NCI-H2107 treated with DMSO at 0.1 percent for 48 hours (cell line): ENCODE measurements around the gene INHA.

Experiments
- DNase-seq: peaks from one replicate; lab custom pipeline; 2025; ENCODE audit not compliant: unreplicated experiment; lab: John Stamatoyannopoulos, UW

INHA gene

DNA sequence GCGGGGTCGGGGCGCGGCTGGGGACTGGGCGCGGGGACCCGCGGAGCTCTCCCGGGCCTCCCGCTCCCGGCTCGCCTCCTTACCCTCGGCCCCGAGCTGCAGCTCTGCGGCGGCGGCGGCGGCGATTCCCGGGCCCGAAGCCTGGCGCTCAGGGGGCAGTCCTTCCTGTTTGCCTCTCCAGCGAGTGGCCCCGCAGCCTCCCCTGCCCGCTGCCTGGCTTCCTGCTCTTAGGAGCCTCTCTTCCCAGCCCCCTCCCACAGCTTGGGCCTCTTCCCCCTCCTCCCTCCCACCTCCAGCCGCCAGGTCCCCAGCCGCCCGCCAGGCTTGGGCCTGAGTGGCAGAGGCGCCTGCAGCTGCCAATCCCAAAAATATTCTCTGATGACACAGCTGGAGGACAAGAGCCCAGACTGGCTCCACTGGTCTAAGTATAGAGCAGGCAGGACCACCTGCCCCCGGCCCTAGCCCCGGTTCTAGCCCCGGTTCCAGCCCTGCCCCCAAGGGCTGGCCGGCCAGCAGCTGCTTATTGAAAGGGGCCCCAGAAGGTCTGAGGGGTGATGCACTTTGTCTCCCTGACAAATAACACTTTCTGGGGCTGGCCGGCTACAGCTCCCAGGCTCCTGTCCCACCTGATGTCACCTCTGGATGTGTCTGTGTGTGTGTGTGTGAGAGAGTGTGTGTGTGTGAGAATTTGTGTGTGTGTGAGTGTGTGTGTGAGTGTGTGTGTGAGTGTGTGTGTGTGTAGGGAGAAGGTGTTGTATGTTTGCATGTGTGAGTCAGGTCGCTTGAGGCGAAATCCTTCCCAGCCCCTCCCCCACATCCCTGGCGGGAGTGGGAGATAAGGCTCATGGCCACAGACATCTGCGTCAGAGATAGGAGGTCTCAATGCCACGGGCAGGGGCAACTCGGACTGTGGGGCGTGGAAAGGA, 536 bp upstream of the INHA start, which contains the start of gene OBSL1:
Gene OBSL1, minus strand, starts transcription at position 229 of the 926 bp plus-strand sequence. CDS start 307 bp downstream, outside the sequence.
- DNase-seq: peak; percentile 29

GRCh38 chr2:219573166-219573565, 1.1 kb downstream of the INHA start:
- peak; percentile 99 for DNase-seq

GRCh38 chr2:219574484-219575311, 2.6 kb downstream of the INHA start:
- no peak for DNase-seq

GRCh38 chr2:219575566-219576504, 3.7 kb downstream of the INHA start:
- DNase-seq: no peak

DNA sequence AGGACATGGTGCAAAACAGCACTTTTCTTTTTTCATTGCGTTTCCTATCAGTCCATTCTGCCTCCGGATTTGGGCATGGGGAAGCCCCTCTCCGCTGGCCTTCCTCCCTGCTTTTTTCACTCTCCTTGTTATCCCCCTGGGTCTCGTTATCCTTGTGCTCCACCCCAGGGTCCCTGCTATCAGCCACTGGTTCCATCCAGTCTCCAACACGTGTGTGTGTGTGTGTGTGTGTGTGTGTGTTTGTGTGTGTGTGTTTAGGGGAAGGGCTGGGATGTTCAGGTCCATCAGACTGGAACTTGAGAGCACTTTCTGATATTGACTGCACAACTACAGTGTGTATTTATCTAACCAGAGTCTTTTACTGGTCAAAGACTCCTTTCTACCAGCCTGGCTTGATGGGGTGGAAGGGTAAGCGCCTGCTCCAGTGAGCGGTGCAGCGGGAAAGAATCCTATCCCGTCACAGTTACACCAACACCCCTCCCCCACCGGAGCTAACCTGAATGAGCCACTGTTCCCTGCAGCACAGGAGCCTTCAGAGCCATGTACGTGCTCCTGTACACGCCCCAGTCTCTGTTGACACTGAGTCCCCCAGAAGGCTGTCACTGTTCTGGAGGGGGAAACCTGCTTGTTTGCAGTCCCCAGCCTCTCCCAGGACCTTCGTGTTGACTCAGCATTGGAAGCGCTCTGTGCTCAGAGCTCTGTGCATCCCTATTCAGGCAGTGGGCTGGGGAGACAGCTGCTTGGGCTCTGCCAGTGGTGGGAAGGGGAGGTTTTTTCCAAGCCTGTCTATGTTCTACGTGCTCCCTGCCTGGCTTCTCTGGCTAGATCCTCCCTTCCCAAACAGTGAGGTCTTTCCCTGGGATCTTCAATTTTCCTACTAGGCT, 4.6 kb downstream of the INHA start:
- peak; percentile 38 for DNase-seq

- no peak for DNase-seq
These were observed 6.9 kb downstream of the INHA start for GRCh38 chr2:219578811-219579613.

GRCh38 chr2:219581346-219581745, 9.2 kb downstream of the INHA start:
- no peak for DNase-seq

DNA sequence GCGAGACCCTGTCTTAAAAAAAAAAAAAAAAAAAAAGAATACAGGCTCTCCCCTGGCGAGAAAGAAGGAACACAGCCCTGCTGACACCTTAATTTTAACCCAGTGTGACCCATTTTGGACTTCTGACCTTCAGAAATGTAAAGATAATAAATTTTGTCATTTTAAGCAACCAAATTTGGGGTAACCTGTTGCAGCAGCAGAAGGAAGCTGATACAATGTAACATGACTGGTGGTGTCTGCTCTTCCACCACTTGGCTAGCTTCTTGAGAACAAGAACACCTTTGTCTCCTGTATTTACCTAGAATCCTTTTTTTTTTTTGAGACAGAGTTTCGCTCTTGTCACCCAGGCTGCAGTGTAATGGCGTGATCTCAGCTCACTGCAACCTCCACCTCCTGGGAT, 19.0 kb downstream of the INHA start:
- no peak for DNase-seq

GRCh38 chr2:219592736-219593135, 20.6 kb downstream of the INHA start:
- DNase-seq: no peak

GRCh38 chr2:219593154-219593553, 21.0 kb downstream of the INHA start:
- no peak for DNase-seq

DNA sequence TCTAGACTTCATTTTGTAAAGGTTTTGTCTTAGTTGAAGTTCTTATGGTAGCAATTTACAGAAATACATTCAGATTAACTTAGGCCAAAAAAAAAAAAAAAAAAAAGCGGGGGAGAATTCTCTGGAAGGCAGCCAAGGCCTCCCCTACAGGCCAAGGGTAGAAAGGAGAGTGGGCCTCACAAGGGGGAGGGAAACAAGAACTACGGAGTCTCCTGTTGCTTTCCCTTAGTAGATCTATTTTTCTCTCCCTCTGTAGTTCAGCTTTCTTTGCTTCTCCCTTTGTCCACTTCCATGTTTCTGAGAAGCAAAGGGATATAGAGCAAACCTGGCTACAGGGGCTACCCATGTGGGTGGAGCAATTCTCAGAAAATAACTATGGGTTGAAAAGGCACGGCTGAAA, 23.1 kb downstream of the INHA start:
- no peak for DNase-seq

- no peak for DNase-seq
These were observed 24.9 kb downstream of the INHA start for GRCh38 chr2:219596954-219597551.

DNA sequence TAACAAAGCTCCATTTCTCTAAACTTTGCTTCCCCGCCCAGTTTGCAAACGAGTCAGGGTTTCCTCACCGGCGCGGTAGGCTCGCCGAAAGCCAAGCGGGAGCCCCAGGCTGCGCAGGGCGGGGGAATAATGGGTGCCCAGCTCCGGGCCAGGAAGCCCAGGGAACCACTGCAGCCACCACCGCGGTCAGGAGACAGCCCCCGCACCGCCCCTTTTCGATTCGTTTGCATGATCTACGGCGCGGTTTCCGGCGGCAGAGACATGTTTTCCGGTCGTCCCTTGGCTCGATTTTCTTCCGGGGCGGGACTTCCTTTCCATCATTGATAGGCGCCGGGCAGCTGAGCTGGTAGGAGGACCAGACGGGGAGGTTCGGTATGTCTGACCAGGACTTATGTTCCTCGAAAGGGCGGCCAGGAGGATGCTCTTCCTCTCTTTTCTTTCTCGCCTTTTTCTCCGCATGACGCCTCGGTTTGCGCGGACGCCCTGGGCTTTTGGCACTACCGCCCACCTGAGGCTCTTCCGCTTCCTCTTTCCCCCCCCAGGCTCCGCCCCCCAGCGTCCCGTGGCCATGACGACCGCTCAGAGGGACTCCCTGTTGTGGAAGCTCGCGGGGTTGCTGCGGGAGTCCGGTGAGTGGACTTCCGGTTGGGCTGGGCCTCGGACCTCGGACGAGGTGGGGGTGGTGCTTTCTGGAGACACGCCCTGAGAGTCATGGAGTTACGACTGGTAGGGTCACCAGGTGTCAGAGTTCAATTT, 25.6 kb downstream of the INHA start, which contains the start of gene STK11IP:
Gene STK11IP, plus strand, starts transcription at position 306 of the 756 bp plus-strand sequence. Its CDS starts 263 bp downstream, at position 569.
- peak; percentile 83 for DNase-seq

- DNase-seq: no peak
These were observed 26.4 kb downstream of the INHA start for GRCh38 chr2:219598308-219599078.

- no peak for DNase-seq
These were observed 31.7 kb downstream of the INHA start for GRCh38 chr2:219603771-219604170.

- no peak for DNase-seq
These were observed 33.5 kb downstream of the INHA start for GRCh38 chr2:219605607-219605954.

GRCh38 chr2:219607931-219608330, 35.8 kb downstream of the INHA start:
- DNase-seq: no peak
